ENCODE results near the gene NUMB.

Gene NUMB

GRCh38 chr14:73383356-73383755, 75.0 kb downstream of the NUMB start:
- no peak overlapping the region for H3K14ac ChIP-seq (ENCODE audit: low read length)
- no peak overlapping the region for H4K12ac ChIP-seq (ENCODE audit: low read depth, low read length)
- no peak overlapping the region for H3K18ac ChIP-seq (ENCODE audit: low read length)
- H2BK12ac ChIP-seq (ENCODE audit: low read length), result no peak overlapping the region
- no peak overlapping the region for H4K91ac ChIP-seq (ENCODE audit: low read depth, low read length)
- H3K79me1 ChIP-seq (ENCODE audit: low read length), result no peaks in the 10 kb centered on the region
- H3K9ac ChIP-seq (ENCODE audit: low read length), result no peak overlapping the region
- no peaks in the 10 kb centered on the region for H3K27me3 ChIP-seq (ENCODE audit: insufficient read depth, low read length)
- H3K27ac ChIP-seq (ENCODE audit: low read depth, low read length), result no peak overlapping the region
- no peak overlapping the region for H3K23ac ChIP-seq (ENCODE audit: low read length)
- H3K4me2 ChIP-seq (ENCODE audit: low read length), result no peak overlapping the region
- no peak overlapping the region for H4K8ac ChIP-seq (ENCODE audit: low read depth, low read length)
- no peak overlapping the region for H3K4ac ChIP-seq (ENCODE audit: low read depth, low read length)
- no peak overlapping the region for H2AK5ac ChIP-seq (ENCODE audit: low read length)
- peaks cover 2 to 3% of the 10 kb centered on the region in 2 experiments for H3K36me3 ChIP-seq (ENCODE audit: control insufficient read depth in 1 of 2, insufficient read depth in 2 of 2, low read length in 2 of 2)
- no peaks in the 10 kb centered on the region for H3K9me3 ChIP-seq (ENCODE audit: insufficient read depth, low read depth, low read length)
- H3K4me1 ChIP-seq (ENCODE audit: control insufficient read depth in 1 of 2, insufficient read depth in 2 of 2, low read length in 2 of 2), result no peaks in the 10 kb centered on the region
- no peak overlapping the region for H2BK5ac ChIP-seq (ENCODE audit: low read depth, low read length, poor library complexity)
- no CpG with 5 or more reads among the region's 4 CpGs for WGBS (ENCODE audit: extremely low coverage, insufficient coverage, insufficient read length)
- H2AFZ ChIP-seq (ENCODE audit: insufficient read depth, low read length, poor library complexity), result no peak overlapping the region
- H2BK120ac ChIP-seq (ENCODE audit: insufficient read depth, low read length, poor library complexity), result no peak overlapping the region
- DNase-seq, result no peak
- no peak overlapping the region for H3K4me3 ChIP-seq (ENCODE audit: low read depth, low read length)
- no peaks in the 10 kb centered on the region for H3K79me2 ChIP-seq (ENCODE audit: control insufficient read depth, insufficient read depth, low read length, poor library complexity)

GRCh38 chr14:73381380-73382013, 76.8 kb downstream of the NUMB start:
- H4K8ac ChIP-seq (ENCODE audit: low read depth, low read length), result no peak overlapping the region
- no peak overlapping the region for H3K4ac ChIP-seq (ENCODE audit: low read depth, low read length)
- no peak overlapping the region for H3K9ac ChIP-seq (ENCODE audit: low read length)
- no peak overlapping the region for H2BK120ac ChIP-seq (ENCODE audit: insufficient read depth, low read length, poor library complexity)
- no peak overlapping the region for H3K4me2 ChIP-seq (ENCODE audit: low read length)
- no peak overlapping the region for H4K91ac ChIP-seq (ENCODE audit: low read depth, low read length)
- H2BK5ac ChIP-seq (ENCODE audit: low read depth, low read length, poor library complexity), result no peak overlapping the region
- H3K14ac ChIP-seq (ENCODE audit: low read length), result no peak overlapping the region
- H2BK12ac ChIP-seq (ENCODE audit: low read length), result no peak overlapping the region
- no peaks in the 10 kb centered on the region for H3K27me3 ChIP-seq (ENCODE audit: insufficient read depth, low read length)
- H3K36me3 ChIP-seq (ENCODE audit: control insufficient read depth in 1 of 2, insufficient read depth in 2 of 2, low read length in 2 of 2), result peaks cover 2 to 3% of the 10 kb centered on the region in 2 experiments
- no CpG with 5 or more reads among the region's 2 CpGs for WGBS (ENCODE audit: extremely low coverage, insufficient coverage, insufficient read length)
- no peak overlapping the region for H3K18ac ChIP-seq (ENCODE audit: low read length)
- no peak overlapping the region for H3K4me3 ChIP-seq (ENCODE audit: low read depth, low read length)
- H3K4me1 ChIP-seq (ENCODE audit: control insufficient read depth in 1 of 2, insufficient read depth in 2 of 2, low read length in 2 of 2), result no peaks in the 10 kb centered on the region
- no peak for DNase-seq
- H2AFZ ChIP-seq (ENCODE audit: insufficient read depth, low read length, poor library complexity), result no peak overlapping the region
- no peaks in the 10 kb centered on the region for H3K9me3 ChIP-seq (ENCODE audit: insufficient read depth, low read depth, low read length)
- H3K23ac ChIP-seq (ENCODE audit: low read length), result no peak overlapping the region
- no peaks in the 10 kb centered on the region for H3K79me2 ChIP-seq (ENCODE audit: control insufficient read depth, insufficient read depth, low read length, poor library complexity)
- H3K27ac ChIP-seq (ENCODE audit: low read depth, low read length), result no peak overlapping the region
- H3K79me1 ChIP-seq (ENCODE audit: low read length), result no peaks in the 10 kb centered on the region
- no peak overlapping the region for H2AK5ac ChIP-seq (ENCODE audit: low read length)
- no peak overlapping the region for H4K12ac ChIP-seq (ENCODE audit: low read depth, low read length)

- no peak overlapping the region for H2AFZ ChIP-seq (ENCODE audit: insufficient read depth, low read length, poor library complexity)
These were observed 81.8 kb downstream of the NUMB start for GRCh38 chr14:73376585-73376984.

DNA sequence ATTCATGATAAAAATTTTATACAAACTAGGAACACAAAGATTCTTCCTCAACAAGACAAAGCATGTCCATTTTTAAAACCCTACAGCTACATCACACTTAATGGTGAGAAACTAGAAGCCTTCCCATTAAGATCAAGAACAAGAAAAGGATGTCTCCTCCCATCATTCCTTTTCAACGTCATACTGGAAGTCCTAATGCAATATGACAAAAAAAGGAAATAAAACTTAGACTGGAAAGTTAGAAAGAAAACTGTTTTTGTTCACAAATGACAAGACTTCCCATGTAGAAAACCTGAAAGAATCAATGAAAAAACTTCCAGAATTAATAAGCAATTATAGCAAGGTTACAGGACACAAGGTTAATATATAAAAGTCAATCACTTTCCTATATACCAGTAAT, 82.5 kb downstream of the NUMB start:
- Histone ChIP-seq H2BK5ac (ENCODE audit: low read depth, low read length, poor library complexity) (no peak overlapping the region), H3K27ac (ENCODE audit: low read depth, low read length) (no peak overlapping the region), H3K4me1 (ENCODE audit: control insufficient read depth in 1 of 2, insufficient read depth in 2 of 2, low read length in 2 of 2) (no peaks in the 10 kb centered on the region), H4K12ac (ENCODE audit: low read depth, low read length) (no peak overlapping the region), H2AFZ (ENCODE audit: insufficient read depth, low read length, poor library complexity) (no peak overlapping the region), H2AK5ac (ENCODE audit: low read length) (no peak overlapping the region), H3K14ac (ENCODE audit: low read length) (no peak overlapping the region), H3K4me2 (ENCODE audit: low read length) (no peak overlapping the region), H3K23ac (ENCODE audit: low read length) (no peak overlapping the region), H4K91ac (ENCODE audit: low read depth, low read length) (no peak overlapping the region), H3K4me3 (ENCODE audit: low read depth, low read length) (no peak overlapping the region), H3K18ac (ENCODE audit: low read length) (no peak overlapping the region), H4K8ac (ENCODE audit: low read depth, low read length) (no peak overlapping the region), H3K4ac (ENCODE audit: low read depth, low read length) (no peak overlapping the region), H2BK120ac (ENCODE audit: insufficient read depth, low read length, poor library complexity) (no peak overlapping the region), H3K9me3 (ENCODE audit: insufficient read depth, low read depth, low read length) (no peaks in the 10 kb centered on the region), H2BK12ac (ENCODE audit: low read length) (no peak overlapping the region), H3K27me3 (ENCODE audit: insufficient read depth, low read length) (no peaks in the 10 kb centered on the region), H3K79me1 (ENCODE audit: low read length) (no peaks in the 10 kb centered on the region), H3K36me3 (ENCODE audit: control insufficient read depth in 1 of 2, insufficient read depth in 2 of 2, low read length in 2 of 2) (peaks cover 2% of the 10 kb centered on the region in 2 experiments), H3K9ac (ENCODE audit: low read length) (no peak overlapping the region), H3K79me2 (ENCODE audit: control insufficient read depth, insufficient read depth, low read length, poor library complexity) (no peaks in the 10 kb centered on the region)
- WGBS (ENCODE audit: extremely low coverage, insufficient coverage, insufficient read length), result no CpG with 5 or more reads among the region's 1 CpG
- no peak for DNase-seq

More at GRCh38 chr14:73376585-73376984, 81.8 kb downstream of the NUMB start:
- Histone ChIP-seq H3K9ac (ENCODE audit: low read length) (no peak overlapping the region), H3K9me3 (ENCODE audit: insufficient read depth, low read depth, low read length) (no peaks in the 10 kb centered on the region), H3K27me3 (ENCODE audit: insufficient read depth, low read length) (no peaks in the 10 kb centered on the region), H3K79me2 (ENCODE audit: control insufficient read depth, insufficient read depth, low read length, poor library complexity) (no peaks in the 10 kb centered on the region), H2AK5ac (ENCODE audit: low read length) (no peak overlapping the region), H3K14ac (ENCODE audit: low read length) (no peak overlapping the region), H4K8ac (ENCODE audit: low read depth, low read length) (no peak overlapping the region), H3K4me2 (ENCODE audit: low read length) (no peak overlapping the region), H2BK12ac (ENCODE audit: low read length) (no peak overlapping the region), H2BK120ac (ENCODE audit: insufficient read depth, low read length, poor library complexity) (no peak overlapping the region), H3K23ac (ENCODE audit: low read length) (no peak overlapping the region), H3K4ac (ENCODE audit: low read depth, low read length) (no peak overlapping the region), H2BK5ac (ENCODE audit: low read depth, low read length, poor library complexity) (no peak overlapping the region), H3K4me1 (ENCODE audit: control insufficient read depth in 1 of 2, insufficient read depth in 2 of 2, low read length in 2 of 2) (no peaks in the 10 kb centered on the region), H3K36me3 (ENCODE audit: control insufficient read depth in 1 of 2, insufficient read depth in 2 of 2, low read length in 2 of 2) (peaks cover 2% of the 10 kb centered on the region in 2 experiments), H4K12ac (ENCODE audit: low read depth, low read length) (no peak overlapping the region), H3K4me3 (ENCODE audit: low read depth, low read length) (no peak overlapping the region), H3K27ac (ENCODE audit: low read depth, low read length) (no peak overlapping the region), H3K79me1 (ENCODE audit: low read length) (no peaks in the 10 kb centered on the region), H4K91ac (ENCODE audit: low read depth, low read length) (no peak overlapping the region), H3K18ac (ENCODE audit: low read length) (no peak overlapping the region)
- no peak for DNase-seq
